PC-9 (cell line): ENCODE measurements around the gene GGCX. TPM values are rescaled to one million over a fixed set of nuclear protein-coding genes. Genes with fewer than 3 reads are reported as not detected.
A peak's percentile ranks its signal among the peaks of the same experiment; 100 is the strongest.

Source experiments
- BruUV-seq: library from RNA; stranded (reverse); fragments of 400-500 nt; replicated peaks from 2 replicates; lab custom pipeline; 2021; lab: Mats Ljungman, UMichigan
- CTCF ChIA-PET: fragments of 300-600 bp; sonication (Branson Sonifier 250); formaldehyde crosslinking; loops from one replicate; lab custom pipeline; 2022; ENCODE audit warnings: antibody characterized with exemption; lab: Charles Lee
- POLR2A ChIA-PET: fragments of 300-600 bp; sonication (Branson Sonifier 250); formaldehyde crosslinking; loops from one replicate; lab custom pipeline; 2022; ENCODE audit warnings: antibody characterized with exemption; ENCODE audit not compliant: unreplicated experiment; lab: Charles Lee
- DNase-seq, 2 experiments: peaks; one replicate each; pipeline versions ENCODE4 v3.0.0 to v3.0.0-alpha.2; 2015 to 2022; ENCODE audit warnings: mixed read lengths in 1 of 2
- H2AFZ ChIP-seq: fragments of 200-600 bp; sonication (generic); 2 replicates; pipeline ENCODE4 v1.8.1; 2017; ENCODE audit warnings: antibody characterized with exemption
- H3F3A ChIP-seq: fragments of 200-600 bp; sonication (generic); 2 replicates; pipeline ENCODE4 v1.8.1; 2017; ENCODE audit warnings: antibody characterized with exemption, mild to moderate bottlenecking, low read depth; ENCODE audit not compliant: insufficient read depth
- H3K27ac ChIP-seq: fragments of 200-600 bp; sonication (generic); 2 replicates; pipeline ENCODE4 v1.6.1; 2016; ENCODE audit warnings: mixed run types
- H3K27me3 ChIP-seq: fragments of 200-600 bp; sonication (generic); 2 replicates; pipeline ENCODE4 v1.6.1; 2016; ENCODE audit warnings: low read depth, mixed run types; ENCODE audit not compliant: insufficient read depth
- H3K36me3 ChIP-seq: fragments of 200-600 bp; sonication (generic); 2 replicates; pipeline ENCODE4 v1.6.1; 2016; ENCODE audit warnings: low read depth, mixed run types
- H3K4me1 ChIP-seq: fragments of 200-600 bp; sonication (generic); replicated peaks from 2 replicates; pipeline ENCODE4 v1.6.1; 2016; ENCODE audit warnings: mixed run types; ENCODE audit not compliant: insufficient read depth
- H3K4me2 ChIP-seq: fragments of 200-600 bp; sonication (generic); 2 replicates; pipeline ENCODE4 v1.6.1; 2017; ENCODE audit warnings: mixed run types
- H3K4me3 ChIP-seq: fragments of 200-600 bp; sonication (generic); 2 replicates; pipeline ENCODE4 v1.6.1; 2016; ENCODE audit warnings: mixed run types
- H3K79me2 ChIP-seq: fragments of 200-600 bp; sonication (generic); 2 replicates; pipeline ENCODE4 v1.6.1; 2017; ENCODE audit warnings: low read depth, mixed run types
- H3K9me2 ChIP-seq: fragments of 200-600 bp; sonication (generic); 2 replicates; pipeline ENCODE4 v1.8.1; 2017; ENCODE audit warnings: mild to moderate bottlenecking; ENCODE audit not compliant: insufficient read depth
- H3K9me3 ChIP-seq: fragments of 200-600 bp; sonication (generic); 2 replicates; pipeline ENCODE4 v1.8.1; 2016; ENCODE audit warnings: low read depth; ENCODE audit not compliant: insufficient read depth
- H4K20me1 ChIP-seq: fragments of 200-600 bp; sonication (generic); 2 replicates; pipeline ENCODE4 v1.8.1; 2017; ENCODE audit not compliant: insufficient read depth
- CTCF ChIP-seq: fragments of 200-600 bp; sonication (generic); conservative IDR thresholded peaks from 2 replicates; pipeline ENCODE4 v1.6.1; 2017; ENCODE audit warnings: mixed run types, antibody characterized with exemption, mild to moderate bottlenecking, moderate library complexity
- EZH2 ChIP-seq: fragments of 200-600 bp; sonication (generic); IDR thresholded peaks from 2 replicates; pipeline ENCODE4 v1.8.0; 2017; ENCODE audit warnings: antibody characterized with exemption, low read depth
- intact Hi-C: fragments of 100-400 bp; cut with micrococcal nuclease; formaldehyde crosslinking; loops from one replicate; pipeline ENCODE4 v1.10.0; 2022; ENCODE audit not compliant: unreplicated experiment
- total RNA-seq: library from RNA; stranded (reverse); gene quantifications from 2 replicates; pipeline ENCODE4 v1.2.3, GENCODE V29; 2021

Gene GGCX
- total RNA-seq, 1 experiment from 2014 or later = 30.2 TPM

GRCh38 chr2:85596026-85596333, 34.7 kb upstream of the GGCX start:
- no TSS peak for BruUV-seq
- peaks cover 18% of the 10 kb centered on the region for H3K4me1 ChIP-seq
- peak overlapping the region; percentile 86 for H3K4me3 ChIP-seq
- peak overlapping the region; percentile 80 for H3K4me2 ChIP-seq
- no peaks in the 10 kb centered on the region for H3K9me3 ChIP-seq
- DNase-seq = no peak
- H3K27me3 ChIP-seq = no peaks in the 10 kb centered on the region
- TF ChIP-seq EZH2 (no peak), CTCF (no peak)
- H3K79me2 ChIP-seq = peaks cover 30% of the 10 kb centered on the region
- H3K36me3 ChIP-seq = peaks cover 8% of the 10 kb centered on the region; the same call in 1 of the 2 replicates
- ChIA-PET POLR2A (interaction anchor here (0.7 to 1.6 kb wide), 4 partner anchors 16 to 125 kb away, joined by 4 to 20 read pairs (median 6); partner anchors contain the start of genes C2orf68 and GGCX), CTCF (interaction anchor here (0.5 to 0.6 kb wide), 2 partner anchors 36 to 231 kb away, joined by 3 to 6 read pairs; no protein-coding TSS in a partner anchor)
- H3F3A ChIP-seq = peaks cover 14% of the 10 kb centered on the region
- H3K27ac ChIP-seq = 0 out of 2 replicates have a peak overlapping the region, but pooled peaks have one; percentile 31
- H2AFZ ChIP-seq = peak overlapping the region; percentile 86
- no peaks in the 10 kb centered on the region for H4K20me1 ChIP-seq
- H3K9me2 ChIP-seq = no peaks in the 10 kb centered on the region
- intact Hi-C loops = no loop called here

GRCh38 chr2:85595301-85596025, 34.2 kb upstream of the GGCX start, which contains the start of gene RNF181:
Gene RNF181, plus strand, starts transcription at chr2:85595745. Its CDS starts 19 bp downstream, at chr2:85595764.
- Histone ChIP-seq H3F3A (peaks cover 11% of the 10 kb centered on the region), H3K9me2 (no peaks in the 10 kb centered on the region), H2AFZ (peak within 1 kb of the TSS; percentile 86), H4K20me1 (no peaks in the 10 kb centered on the region), H3K36me3 (peaks cover 8% of the 10 kb centered on the region; the same call in 1 of the 2 replicates), H3K27me3 (no peaks in the 10 kb centered on the region), H3K4me1 (peaks cover 23% of the 10 kb centered on the region), H3K27ac (peak within 1 kb of the TSS; percentile 53), H3K9me3 (no peaks in the 10 kb centered on the region), H3K4me3 (peak within 1 kb of the TSS; percentile 86), H3K79me2 (peaks cover 30% of the 10 kb centered on the region), H3K4me2 (peak within 1 kb of the TSS; percentile 80)
- CTCF ChIA-PET = interaction anchor here (0.7 kb wide), 1 partner anchor 42 kb away, joined by 3 read pairs; no protein-coding TSS in a partner anchor
- DNase-seq = peak; percentile 88 to 96
- TF ChIP-seq CTCF (no peak), EZH2 (no peak)
- BruUV-seq = no TSS peak
- POLR2A ChIA-PET = interaction anchor here (0.7 to 1.6 kb wide), 8 partner anchors 16 to 366 kb away, joined by 3 to 20 read pairs (median 4); partner anchors contain the start of genes C2orf68, GGCX and VAMP8
- intact Hi-C loops = no loop called here

- peaks cover 30% of the 10 kb centered on the region for H3K79me2 ChIP-seq
- ChIA-PET CTCF (interaction anchor here (0.6 to 0.7 kb wide), 2 partner anchors 42 to 45 kb away, joined by 3 read pairs; no protein-coding TSS in a partner anchor), POLR2A (interaction anchor here (0.6 to 1.6 kb wide), 5 partner anchors 17 to 846 kb away, joined by 3 to 20 read pairs (median 7); partner anchors contain the start of genes C2orf68, GGCX, KDM3A and VAMP8)
- no peaks in the 10 kb centered on the region for H3K9me3 ChIP-seq
- TF ChIP-seq CTCF (no peak), EZH2 (no peak)
- H3F3A ChIP-seq = peaks cover 11% of the 10 kb centered on the region
- BruUV-seq = TSS peak; percentile 87
- H3K4me3 ChIP-seq = peak overlapping the region; percentile 86
- DNase-seq = no peak
- no peaks in the 10 kb centered on the region for H3K27me3 ChIP-seq
- intact Hi-C loops = no loop called here
- H2AFZ ChIP-seq = peak overlapping the region; percentile 79
- H4K20me1 ChIP-seq = no peaks in the 10 kb centered on the region
- H3K9me2 ChIP-seq = no peaks in the 10 kb centered on the region
- peaks cover 8% of the 10 kb centered on the region; the same call in 1 of the 2 replicates for H3K36me3 ChIP-seq
- peak overlapping the region; percentile 53 for H3K27ac ChIP-seq
- peaks cover 25% of the 10 kb centered on the region for H3K4me1 ChIP-seq
- peak overlapping the region; percentile 80 for H3K4me2 ChIP-seq
These were observed 33.5 kb upstream of the GGCX start for GRCh38 chr2:85594715-85595300.
